Germinal center (tissue), 1 donor: ENCODE data around the gene FAM53B.
A peak's percentile ranks its signal among the peaks of the same experiment; 100 is the strongest.
"Not testable (repeated sequence)": the region's sequence is repeated elsewhere in the genome, so short reads cannot be mapped to it uniquely, and the experiment has no call there.

Experiments
- DNase-seq: peaks from one replicate; pipeline ENCODE4 v3.0.0; 2012; ENCODE audit warnings: mixed read lengths, low spot score

The FAM53B gene

GRCh38 chr10:124744102-124745050 is at the start of gene FAM53B:
TSS of gene FAM53B (minus strand) at chr10:124744378. CDS start at chr10:124706713, 37,665 bp downstream.
- peak; percentile 87 for DNase-seq

- no peak for DNase-seq
Observed at GRCh38 chr10:124792998-124793352, 48.8 kb upstream of the FAM53B start.

GRCh38 chr10:124791547-124792348 is 47.6 kb upstream of the FAM53B start, which contains the start of gene EEF1AKMT2:
TSS of gene EEF1AKMT2 (minus strand) at chr10:124791887. CDS start at chr10:124791833, 54 bp downstream.
- peak; percentile 90 for DNase-seq

- DNase-seq, result not testable (repeated sequence)
Observed at GRCh38 chr10:124782900-124783299, 38.7 kb upstream of the FAM53B start.

GRCh38 chr10:124768791-124769190 is 24.6 kb upstream of the FAM53B start:
- DNase-seq, result no peak

- no peak for DNase-seq
Observed at GRCh38 chr10:124765256-124765655, 21.1 kb upstream of the FAM53B start.

- DNase-seq, result no peak
Observed at GRCh38 chr10:124763267-124763666, 19.1 kb upstream of the FAM53B start.

GRCh38 chr10:124762281-124762680 is 18.1 kb upstream of the FAM53B start:
- DNase-seq, result no peak

DNA sequence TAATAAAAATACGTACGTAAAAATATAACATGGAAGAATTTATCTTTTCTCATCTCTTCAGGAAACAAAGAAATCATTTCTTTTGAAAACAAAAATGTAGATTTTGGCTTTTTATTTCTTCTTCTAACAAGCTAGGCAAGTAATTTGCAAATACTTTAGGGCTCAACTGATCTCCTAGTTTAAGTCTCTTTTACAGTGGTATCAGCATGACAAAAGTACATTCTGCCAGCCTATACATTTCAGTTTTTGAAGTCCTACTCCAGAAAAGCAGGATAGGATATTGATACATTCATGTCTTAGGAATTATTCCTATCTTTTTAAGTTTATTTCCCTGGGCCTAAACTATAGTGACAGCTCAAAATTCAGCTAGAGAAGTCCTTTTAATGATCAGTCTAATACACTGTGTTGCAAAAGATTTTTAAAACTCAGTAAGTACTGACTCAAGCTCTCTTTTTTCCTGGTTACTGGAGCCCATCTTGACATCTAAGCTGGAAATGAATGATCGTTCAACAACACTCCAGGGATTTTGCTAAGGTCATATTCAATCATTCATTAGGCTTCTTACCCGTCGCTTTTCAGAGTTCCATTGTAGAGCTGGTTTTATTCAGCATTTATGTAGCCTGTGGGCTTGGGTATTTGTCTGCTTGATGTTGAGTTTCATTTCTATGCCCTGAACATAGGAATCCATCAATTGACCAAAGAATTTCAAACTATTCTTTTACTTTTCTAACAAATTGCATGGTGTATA is 12.2 kb upstream of the FAM53B start:
- DNase-seq, result no peak

DNA sequence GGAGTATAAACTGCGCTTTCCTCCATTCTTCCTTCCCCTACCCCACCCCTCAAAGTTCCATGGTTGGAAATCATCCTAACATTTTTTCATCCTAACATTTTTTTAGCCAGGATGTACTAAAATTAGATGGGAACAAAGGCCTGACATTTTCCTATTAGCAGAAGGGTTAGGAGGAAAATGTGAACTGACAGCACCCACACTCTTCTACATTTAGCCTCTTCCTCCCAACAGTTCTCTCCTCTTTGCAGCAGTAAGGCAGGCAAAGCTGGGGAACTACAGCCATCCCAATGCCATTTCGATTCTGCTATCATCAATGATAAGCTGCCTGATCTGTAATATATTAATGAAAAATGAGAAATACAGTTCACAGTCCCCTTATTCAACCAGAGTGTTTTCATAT is 11.4 kb upstream of the FAM53B start:
- DNase-seq, result no peak

- no peak for DNase-seq
Observed at GRCh38 chr10:124754227-124754626, 10.0 kb upstream of the FAM53B start.

DNA sequence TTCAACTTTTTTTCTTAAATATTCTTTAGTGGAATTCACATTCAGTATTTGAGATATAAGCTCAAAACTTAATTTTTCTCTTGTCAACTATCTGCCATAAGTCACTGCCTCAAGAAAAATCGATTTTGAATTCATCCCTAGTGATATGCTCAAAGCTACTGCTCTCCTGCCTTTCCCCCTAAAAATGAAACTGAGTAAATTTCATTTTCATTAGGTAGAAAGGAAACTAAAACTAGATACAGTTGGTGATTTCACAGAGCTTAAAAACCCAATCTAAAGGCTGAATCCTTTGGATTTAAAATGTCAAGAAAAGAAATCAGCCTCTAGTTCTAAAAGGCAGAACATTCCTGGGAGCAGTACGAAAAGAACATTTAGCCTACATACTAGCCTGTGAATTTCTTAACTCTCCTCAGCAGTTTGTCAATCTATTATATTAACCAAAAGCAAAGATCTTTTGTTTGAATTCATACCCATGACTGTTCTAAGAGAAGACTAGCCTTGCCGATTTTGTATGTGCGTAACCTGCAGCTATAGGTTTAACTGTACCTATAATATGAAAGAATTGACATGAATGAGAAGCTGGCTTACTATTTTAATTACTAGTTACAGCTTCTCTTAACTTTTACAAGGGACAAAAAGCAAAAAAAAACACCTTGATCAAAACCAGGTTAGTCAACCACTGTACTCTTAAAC is 4.9 kb upstream of the FAM53B start:
- no peak for DNase-seq

DNA sequence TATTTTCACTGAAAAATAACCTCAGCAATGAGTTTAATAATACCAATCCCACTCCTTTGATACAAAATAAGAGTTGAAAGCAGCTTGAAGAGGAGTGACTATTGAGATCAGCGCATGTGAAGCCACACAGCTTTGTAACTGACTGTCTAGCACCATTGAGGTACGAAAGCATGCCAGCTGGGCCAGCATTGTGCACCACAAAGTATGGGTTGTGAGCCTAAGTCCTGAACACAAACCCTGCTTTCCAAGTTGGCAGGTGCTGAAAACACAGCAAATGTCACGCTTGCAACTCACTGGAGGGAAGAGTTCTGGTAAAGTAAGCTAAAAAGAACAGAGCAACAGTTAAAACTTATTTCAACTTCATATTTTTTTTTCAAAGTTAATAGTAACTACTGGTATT is 4.0 kb upstream of the FAM53B start:
- DNase-seq, result no peak

DNA sequence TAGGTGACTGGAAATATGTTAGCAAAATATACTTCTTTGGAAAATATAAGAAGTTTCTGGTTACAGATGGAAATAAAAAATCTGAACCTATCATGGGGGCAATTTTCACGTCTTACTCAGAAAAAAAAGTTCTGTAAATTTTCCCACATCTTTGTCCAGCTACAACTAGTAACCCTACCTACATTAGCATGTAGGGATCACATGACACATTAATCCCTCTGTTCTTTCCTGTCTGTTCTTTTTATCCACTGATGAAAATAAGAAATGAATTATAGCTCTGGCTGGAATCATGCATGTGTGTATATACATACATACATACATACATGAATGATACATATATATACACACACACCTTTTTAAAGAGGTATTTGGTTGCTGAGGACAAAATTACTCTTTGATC is 3.6 kb upstream of the FAM53B start:
- DNase-seq, result no peak

GRCh38 chr10:124746992-124747391 is 2.8 kb upstream of the FAM53B start:
- no peak for DNase-seq

DNA sequence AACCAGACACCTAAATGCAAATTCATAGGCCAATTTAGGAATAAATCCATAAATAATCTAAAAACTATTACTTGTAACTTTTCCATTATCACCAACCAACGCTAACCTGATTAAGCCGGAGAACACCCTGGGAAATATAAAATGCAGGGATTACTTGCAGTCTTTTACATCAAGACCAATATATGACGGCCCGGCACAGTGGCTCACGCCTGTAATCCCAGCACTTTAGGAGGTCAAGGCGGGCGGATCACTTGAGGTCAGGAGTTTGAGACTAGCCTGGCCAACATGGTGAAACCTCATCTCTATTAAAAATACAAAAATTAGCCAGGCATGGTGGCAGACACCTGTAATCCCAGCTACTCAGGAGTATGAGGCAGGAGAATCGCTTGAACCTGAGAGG is 2.3 kb upstream of the FAM53B start:
- not testable (repeated sequence) for DNase-seq

- peak; percentile 59 for DNase-seq
Observed at GRCh38 chr10:124745673-124746072, 1.5 kb upstream of the FAM53B start.

DNA sequence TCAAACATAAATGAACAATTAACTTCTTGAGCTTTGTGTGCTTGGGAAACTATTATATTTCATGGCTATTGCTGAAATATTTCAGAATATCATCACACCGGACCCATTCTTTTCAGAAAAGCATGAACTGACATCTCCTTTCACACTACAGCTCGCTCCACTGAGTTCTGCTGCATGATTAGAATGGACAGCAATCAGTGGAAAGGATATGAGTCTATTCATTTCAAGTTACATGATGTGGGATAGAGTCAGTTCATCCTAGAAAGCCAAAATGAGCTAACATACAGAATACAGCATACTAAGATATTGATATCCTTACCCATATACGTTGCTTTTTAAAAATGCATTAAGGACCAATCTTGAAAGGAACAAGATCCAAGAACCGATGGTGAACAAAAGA is 1.1 kb upstream of the FAM53B start:
- no peak for DNase-seq

DNA sequence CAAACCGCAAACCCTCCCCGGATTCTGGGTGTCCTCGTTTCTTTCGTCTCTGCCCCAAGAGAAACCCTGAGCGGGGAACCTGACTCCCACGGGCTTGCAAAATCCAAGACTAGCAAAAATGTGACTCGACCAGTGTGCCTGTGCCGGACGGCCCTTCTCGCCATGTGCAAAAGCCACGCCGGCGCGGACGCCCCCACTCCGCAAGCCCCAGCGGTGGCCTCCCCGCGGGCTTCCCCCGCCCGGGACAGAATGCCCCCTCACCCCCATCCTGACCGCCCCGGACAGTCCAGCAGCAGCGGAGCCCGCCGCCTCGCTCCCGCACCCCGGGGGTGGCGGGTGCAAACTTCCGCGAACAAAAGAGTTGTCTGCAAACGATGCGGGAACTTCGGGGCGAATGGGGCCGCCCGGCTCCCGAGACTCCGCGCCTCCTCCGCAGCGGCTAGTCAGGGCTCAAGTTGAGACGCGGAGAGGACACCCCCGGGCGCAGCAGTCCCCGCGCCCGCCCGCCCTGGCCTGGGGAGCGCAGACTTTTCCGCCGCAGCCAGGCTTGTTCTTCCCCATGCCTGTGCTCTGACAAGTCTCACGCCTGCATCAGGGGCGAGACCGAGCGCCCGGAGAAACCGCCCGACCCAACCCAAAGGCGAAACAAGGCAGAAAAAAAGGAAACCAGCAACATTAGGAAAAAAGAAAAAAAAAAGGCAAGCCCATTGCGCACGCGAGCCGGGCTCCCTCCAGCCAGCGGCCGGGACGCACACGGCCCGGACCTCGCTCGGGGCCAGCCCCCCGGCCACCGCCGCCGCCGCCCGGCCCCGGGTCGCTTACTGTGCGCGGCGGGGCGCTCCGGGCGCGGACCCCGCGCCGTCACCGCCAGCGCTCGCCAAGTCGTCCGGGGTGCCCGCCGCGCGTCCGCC is 732 bp downstream of the FAM53B start:
- DNase-seq, result peak; percentile 48

GRCh38 chr10:124742413-124743190 is 1.6 kb downstream of the FAM53B start:
- DNase-seq, result no peak
